C4-2B (cell line): ENCODE measurements around the gene FAHD1.

ENCODE experiments used
- H3K27ac ChIP-seq: fragments of 450-650 bp; 2 replicates; pipeline ENCODE4 v1.5.1; 2017
- ZFX ChIP-seq: fragments of 450-650 bp; IDR thresholded peaks from 2 replicates; pipeline ENCODE4 v1.6.1; 2017
- TF ChIP-seq, protein P1 (sequence below): fragments of 450-650 bp; conservative IDR thresholded peaks from 2 replicates; pipeline ENCODE4 v1.5.1; 2017; ENCODE audit warnings: mild to moderate bottlenecking

FAHD1 gene

GRCh38 chr16:1815461-1815860, 11.5 kb upstream of the FAHD1 start:
- TF ChIP-seq, protein P1, sequence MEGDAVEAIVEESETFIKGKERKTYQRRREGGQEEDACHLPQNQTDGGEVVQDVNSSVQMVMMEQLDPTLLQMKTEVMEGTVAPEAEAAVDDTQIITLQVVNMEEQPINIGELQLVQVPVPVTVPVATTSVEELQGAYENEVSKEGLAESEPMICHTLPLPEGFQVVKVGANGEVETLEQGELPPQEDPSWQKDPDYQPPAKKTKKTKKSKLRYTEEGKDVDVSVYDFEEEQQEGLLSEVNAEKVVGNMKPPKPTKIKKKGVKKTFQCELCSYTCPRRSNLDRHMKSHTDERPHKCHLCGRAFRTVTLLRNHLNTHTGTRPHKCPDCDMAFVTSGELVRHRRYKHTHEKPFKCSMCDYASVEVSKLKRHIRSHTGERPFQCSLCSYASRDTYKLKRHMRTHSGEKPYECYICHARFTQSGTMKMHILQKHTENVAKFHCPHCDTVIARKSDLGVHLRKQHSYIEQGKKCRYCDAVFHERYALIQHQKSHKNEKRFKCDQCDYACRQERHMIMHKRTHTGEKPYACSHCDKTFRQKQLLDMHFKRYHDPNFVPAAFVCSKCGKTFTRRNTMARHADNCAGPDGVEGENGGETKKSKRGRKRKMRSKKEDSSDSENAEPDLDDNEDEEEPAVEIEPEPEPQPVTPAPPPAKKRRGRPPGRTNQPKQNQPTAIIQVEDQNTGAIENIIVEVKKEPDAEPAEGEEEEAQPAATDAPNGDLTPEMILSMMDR = no peak
- TF ChIP-seq ZFX = no peak
- H3K27ac ChIP-seq = no peak overlapping the region

- no peak for TF ChIP-seq ZFX
- TF ChIP-seq, protein P1 = no peak
- H3K27ac ChIP-seq = no peak overlapping the region
These were observed 10.4 kb upstream of the FAHD1 start for GRCh38 chr16:1816396-1817275.

DNA sequence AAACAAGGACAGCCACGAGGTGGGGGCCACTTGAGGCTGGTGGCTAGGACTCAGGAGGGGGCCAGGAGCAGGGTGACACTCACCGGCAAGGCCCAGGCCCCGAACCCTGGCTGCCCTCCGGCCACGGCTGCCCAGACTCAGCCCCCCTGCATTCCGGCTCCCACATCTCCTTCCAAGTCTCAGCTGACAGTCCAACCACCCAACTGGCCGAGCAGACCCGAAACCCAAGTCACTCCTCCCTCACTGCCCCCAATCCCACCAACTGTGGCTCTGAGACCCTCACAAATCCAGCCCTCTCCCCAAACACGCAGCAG, 9.8 kb upstream of the FAHD1 start:
- no peak overlapping the region for H3K27ac ChIP-seq
- TF ChIP-seq, protein P1 = no peak
- no peak for TF ChIP-seq ZFX

DNA sequence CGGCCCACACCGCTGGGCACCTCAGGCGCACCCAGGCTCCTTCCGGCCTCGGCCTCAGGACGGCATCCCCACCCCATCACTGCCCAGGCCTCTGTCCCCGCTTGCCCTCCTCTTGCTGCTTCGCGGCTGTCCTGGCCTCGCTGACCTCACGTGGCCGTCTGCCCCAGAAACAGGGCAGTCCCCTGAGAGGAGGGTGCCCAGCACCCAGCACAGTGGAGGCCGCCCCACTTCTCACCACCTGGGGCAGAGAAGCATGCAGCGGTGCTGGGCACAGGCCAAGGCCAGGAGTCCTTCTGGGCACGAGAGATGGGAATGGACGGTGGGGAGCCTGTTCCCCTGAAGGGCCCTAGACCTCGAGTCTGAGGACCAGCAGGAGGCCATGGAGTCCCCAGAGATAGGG, 9.3 kb upstream of the FAHD1 start:
- no peak for TF ChIP-seq ZFX
- TF ChIP-seq, protein P1 = no peak
- H3K27ac ChIP-seq = no peak overlapping the region

- no peak overlapping the region for H3K27ac ChIP-seq
- TF ChIP-seq, protein P1 = no peak
- no peak for TF ChIP-seq ZFX
These were observed 8.7 kb upstream of the FAHD1 start for GRCh38 chr16:1818204-1818872.

- TF ChIP-seq ZFX = no peak
- TF ChIP-seq, protein P1 = no peak
- H3K27ac ChIP-seq = no peak overlapping the region
These were observed 8.0 kb upstream of the FAHD1 start for GRCh38 chr16:1818873-1819525.

GRCh38 chr16:1819611-1820010, 7.4 kb upstream of the FAHD1 start:
- no peak overlapping the region for H3K27ac ChIP-seq
- TF ChIP-seq, protein P1 = no peak
- TF ChIP-seq ZFX = no peak
